LNCaP clone FGC (cell line): Measurements from ENCODE around the gene LOXL1.

Experiments used
- DNase-seq: peaks from one replicate; pipeline ENCODE4 v3.0.0-alpha.2; 2011; ENCODE audit warnings: low read depth
- H3K4me3 ChIP-seq: 2 replicates; pipeline ENCODE4 v1.5.1; 2011; ENCODE audit warnings: mild to moderate bottlenecking, low read depth, low read length, control low read depth
- TF ChIP-seq, protein P1 (sequence below): IDR thresholded peaks from 2 replicates; pipeline ENCODE4 v1.5.1; 2012; ENCODE audit warnings: mild to moderate bottlenecking; ENCODE audit not compliant: control insufficient read depth, insufficient read depth; ENCODE audit errors: extremely low read depth

Gene LOXL1

DNA sequence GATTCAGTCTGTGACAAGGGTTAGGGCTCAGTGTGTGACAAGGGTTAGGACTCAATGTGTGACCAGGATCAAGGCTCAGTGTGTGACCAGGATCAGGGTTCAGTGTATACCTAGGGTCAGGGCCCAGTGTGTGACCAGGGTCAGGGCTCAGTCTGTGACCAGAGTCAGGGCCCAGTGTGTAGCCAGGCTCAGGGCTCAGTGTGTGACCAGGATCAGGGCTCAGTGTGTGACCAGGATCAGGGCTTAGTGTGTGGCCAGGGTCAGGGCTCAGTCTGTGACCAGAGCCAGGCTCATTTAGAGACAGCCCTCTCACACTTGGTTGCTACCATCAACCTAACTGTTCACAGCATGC, 24.2 kb downstream of the LOXL1 start:
- no peak for DNase-seq
- H3K4me3 ChIP-seq, result no peak overlapping the region
- TF ChIP-seq, protein P1, sequence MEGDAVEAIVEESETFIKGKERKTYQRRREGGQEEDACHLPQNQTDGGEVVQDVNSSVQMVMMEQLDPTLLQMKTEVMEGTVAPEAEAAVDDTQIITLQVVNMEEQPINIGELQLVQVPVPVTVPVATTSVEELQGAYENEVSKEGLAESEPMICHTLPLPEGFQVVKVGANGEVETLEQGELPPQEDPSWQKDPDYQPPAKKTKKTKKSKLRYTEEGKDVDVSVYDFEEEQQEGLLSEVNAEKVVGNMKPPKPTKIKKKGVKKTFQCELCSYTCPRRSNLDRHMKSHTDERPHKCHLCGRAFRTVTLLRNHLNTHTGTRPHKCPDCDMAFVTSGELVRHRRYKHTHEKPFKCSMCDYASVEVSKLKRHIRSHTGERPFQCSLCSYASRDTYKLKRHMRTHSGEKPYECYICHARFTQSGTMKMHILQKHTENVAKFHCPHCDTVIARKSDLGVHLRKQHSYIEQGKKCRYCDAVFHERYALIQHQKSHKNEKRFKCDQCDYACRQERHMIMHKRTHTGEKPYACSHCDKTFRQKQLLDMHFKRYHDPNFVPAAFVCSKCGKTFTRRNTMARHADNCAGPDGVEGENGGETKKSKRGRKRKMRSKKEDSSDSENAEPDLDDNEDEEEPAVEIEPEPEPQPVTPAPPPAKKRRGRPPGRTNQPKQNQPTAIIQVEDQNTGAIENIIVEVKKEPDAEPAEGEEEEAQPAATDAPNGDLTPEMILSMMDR, result no peak

DNA sequence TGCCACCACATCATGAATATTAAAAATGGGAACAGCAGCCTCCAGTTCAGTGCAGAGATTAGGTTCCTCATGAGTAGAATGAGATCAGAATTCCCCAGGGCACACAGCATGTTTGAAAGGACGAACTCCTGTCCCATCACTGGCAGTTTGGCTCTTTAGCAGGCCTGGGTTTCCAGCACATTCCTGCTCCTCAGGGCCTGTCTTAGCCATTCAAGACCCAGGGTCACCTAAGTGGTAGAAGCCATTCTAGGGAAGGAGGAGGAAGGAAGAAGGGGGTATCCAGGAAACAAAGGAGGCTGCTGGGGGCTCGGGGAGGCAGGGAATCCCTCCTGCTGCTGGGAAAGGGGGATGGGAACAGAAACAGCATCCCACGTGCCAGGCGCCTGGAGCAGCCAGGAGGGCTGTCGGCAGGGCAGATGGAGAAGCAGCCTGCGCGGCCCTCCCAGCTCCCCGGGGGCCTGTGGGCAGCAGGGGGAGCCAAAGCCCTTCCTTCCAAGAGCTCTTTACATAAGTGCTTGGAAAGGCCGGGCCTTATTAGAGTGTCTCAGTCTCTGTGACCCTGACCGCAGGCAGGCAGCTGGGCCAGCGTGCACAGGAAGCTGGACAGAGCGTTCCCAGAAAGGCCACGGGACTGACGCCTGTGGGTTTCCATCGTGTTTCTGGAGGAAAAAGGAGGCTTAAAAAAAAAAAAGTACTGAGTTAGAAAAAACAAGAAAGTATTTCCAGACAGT, 24.7 kb downstream of the LOXL1 start:
- no peak for DNase-seq
- H3K4me3 ChIP-seq, result no peak overlapping the region
- TF ChIP-seq, protein P1, result peak; percentile 50

- TF ChIP-seq, protein P1, result no peak
- DNase-seq, result no peak
- H3K4me3 ChIP-seq, result no peak overlapping the region
Observed at GRCh38 chr15:73951601-73952000, 25.3 kb downstream of the LOXL1 start.

DNA sequence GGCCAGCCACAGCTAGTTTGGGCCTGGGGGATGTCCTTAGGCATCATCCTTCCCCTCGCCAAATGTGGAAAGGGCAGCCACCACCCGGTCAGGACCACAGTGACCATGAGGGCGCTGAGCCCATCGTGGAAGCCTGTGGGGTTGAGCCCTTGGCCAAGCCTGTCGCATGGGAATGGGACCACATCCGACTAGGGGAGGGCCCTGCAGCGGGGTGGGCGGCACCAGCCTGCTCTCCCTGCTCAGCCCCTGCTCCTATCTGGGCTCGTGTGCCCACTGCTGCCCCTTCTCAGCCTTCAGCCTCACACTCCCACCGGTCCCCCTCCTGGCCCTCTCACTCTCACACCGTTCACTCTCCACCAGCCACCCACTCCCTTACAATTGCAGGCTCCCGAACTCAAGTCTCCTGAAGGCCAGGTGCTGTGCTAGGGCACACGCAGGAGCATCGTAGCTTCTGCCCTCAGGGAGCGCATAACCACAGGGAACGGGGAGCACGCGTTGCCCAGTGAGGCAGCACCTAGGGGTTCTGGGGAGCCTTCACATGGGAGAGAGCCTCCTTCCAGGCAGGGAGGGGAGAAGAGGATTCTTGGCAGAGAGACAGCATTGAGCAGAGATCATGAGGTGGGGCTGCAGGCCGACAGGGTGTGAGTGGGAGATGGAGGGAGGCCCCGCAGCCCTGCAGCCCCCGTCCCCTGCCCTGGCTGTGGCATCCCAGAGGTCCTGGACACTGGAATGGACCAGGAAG, 26.1 kb downstream of the LOXL1 start:
- H3K4me3 ChIP-seq, result no peak overlapping the region

GRCh38 chr15:73952913-73953750, 26.9 kb downstream of the LOXL1 start:
- TF ChIP-seq, protein P1, result no peak

More for the DNA sequence above, 26.1 kb downstream of the LOXL1 start:
- DNase-seq, result no peak
- TF ChIP-seq, protein P1, result no peak

DNA sequence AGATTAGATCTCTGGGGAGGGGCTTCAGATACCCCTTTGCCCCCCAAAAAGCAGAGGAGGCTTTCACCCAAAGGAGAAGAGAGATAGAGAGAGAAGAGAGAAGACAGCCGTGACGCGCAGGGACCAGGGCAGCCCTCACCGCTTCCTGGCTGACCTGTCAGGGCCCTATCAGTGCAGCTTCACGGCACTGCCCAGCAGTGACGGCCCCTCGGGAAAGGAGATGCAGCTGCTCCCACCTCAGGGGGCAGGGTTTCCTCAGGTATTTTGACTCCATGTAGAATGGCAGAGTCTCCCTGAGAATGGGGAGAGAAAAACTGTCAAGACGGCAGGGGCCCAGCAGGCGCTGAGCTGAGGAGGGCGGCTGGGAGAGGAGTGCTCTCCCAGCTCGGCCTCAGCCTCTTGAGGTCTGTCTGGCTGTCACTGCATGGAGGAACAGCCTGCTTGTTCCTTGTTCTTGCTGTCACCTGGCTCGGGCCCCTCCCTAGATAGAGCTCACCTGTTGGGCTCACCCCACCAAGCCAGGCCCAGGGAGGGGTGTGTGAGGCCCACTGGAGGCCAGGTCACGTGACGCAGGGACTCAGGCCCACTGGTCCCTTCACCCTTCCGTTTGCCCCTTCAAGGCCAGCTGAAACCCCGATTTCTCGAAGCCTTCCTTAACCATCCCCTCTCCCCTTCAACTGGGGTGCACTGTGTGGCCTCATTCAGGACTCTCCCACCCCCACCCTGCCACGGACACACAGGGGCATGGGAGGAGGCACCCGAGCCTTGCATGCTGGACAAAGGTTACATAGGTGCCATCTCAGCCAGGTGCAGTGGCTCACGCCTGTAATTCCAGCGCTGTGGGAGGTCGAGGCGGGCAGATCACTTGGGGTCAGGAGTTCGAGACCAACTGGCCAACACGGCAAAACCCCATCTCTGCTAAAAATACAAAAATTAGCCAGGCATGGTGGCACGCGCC, 28.2 kb downstream of the LOXL1 start:
- DNase-seq, result no peak
- no peak overlapping the region for H3K4me3 ChIP-seq
- TF ChIP-seq, protein P1, result no peak

More at GRCh38 chr15:73952913-73953750, 26.9 kb downstream of the LOXL1 start:
- DNase-seq, result no peak
- no peak overlapping the region for H3K4me3 ChIP-seq
